ENCODE measurements around the gene PRCD.

GRCh38 chr17:76561799-76562268, 22.0 kb downstream of the PRCD start:
- TF ChIP-seq POLR2A (IDR thresholded peaks at IDR 0.05) (no peak), CTCF (IDR thresholded peaks at IDR 0.05) (no peak)
